ENCODE results near the gene PPP1R13B. TPM values are rescaled to one million over a fixed set of nuclear protein-coding genes. Genes with fewer than 3 reads are reported as not detected.

PPP1R13B gene
- total and polyA plus RNA-seq, 2 experiments from 2014 or later: 2.0 to 8.5 TPM

DNA sequence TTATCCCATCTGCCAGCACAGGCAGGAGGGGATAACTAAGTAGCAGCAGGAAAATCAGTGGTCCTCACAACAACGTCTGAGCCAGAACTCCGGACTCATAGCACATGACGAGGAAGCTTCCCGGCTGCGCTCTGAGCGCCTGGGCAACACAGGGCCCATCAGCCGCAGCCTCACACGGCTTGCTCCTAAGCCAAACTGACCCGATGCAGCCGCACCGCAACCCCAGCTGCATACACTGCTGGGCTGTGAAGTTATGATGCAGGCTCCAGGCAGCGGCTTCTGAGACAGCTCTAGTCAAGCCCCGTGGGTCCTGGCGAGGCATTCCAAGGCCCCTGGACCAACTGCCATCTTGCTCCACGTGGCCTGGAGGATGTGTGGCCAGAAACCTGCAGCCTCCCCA lies 103.7 kb downstream of the PPP1R13B start:
- Mint-ChIP-seq H3K36me3 (ENCODE audit: low read depth) (peaks cover 17% of the 10 kb centered on the region), H3K27me3 (ENCODE audit: insufficient read depth, low read depth, poor library complexity) (peaks cover 11% of the 10 kb centered on the region), H3K4me3 (no peak overlapping the region), H3K4me1 (peaks cover 36% of the 10 kb centered on the region), H3K27ac (no peak overlapping the region), H3K9me3 (no peaks in the 10 kb centered on the region)
- TF ChIP-seq CTCF (conservative IDR thresholded peaks at IDR 0.05; ENCODE audit: low read depth in 2 of 2): no peak
- no peak for TF ChIP-seq CREB1 (CRISPR knock-in tag; IDR thresholded peaks at IDR 0.05; ENCODE audit: low read depth)
- TF ChIP-seq EZH2phosphoT487 (IDR thresholded peaks at IDR 0.05; ENCODE audit: unreplicated experiment): no peak
- TF ChIP-seq, protein P1, sequence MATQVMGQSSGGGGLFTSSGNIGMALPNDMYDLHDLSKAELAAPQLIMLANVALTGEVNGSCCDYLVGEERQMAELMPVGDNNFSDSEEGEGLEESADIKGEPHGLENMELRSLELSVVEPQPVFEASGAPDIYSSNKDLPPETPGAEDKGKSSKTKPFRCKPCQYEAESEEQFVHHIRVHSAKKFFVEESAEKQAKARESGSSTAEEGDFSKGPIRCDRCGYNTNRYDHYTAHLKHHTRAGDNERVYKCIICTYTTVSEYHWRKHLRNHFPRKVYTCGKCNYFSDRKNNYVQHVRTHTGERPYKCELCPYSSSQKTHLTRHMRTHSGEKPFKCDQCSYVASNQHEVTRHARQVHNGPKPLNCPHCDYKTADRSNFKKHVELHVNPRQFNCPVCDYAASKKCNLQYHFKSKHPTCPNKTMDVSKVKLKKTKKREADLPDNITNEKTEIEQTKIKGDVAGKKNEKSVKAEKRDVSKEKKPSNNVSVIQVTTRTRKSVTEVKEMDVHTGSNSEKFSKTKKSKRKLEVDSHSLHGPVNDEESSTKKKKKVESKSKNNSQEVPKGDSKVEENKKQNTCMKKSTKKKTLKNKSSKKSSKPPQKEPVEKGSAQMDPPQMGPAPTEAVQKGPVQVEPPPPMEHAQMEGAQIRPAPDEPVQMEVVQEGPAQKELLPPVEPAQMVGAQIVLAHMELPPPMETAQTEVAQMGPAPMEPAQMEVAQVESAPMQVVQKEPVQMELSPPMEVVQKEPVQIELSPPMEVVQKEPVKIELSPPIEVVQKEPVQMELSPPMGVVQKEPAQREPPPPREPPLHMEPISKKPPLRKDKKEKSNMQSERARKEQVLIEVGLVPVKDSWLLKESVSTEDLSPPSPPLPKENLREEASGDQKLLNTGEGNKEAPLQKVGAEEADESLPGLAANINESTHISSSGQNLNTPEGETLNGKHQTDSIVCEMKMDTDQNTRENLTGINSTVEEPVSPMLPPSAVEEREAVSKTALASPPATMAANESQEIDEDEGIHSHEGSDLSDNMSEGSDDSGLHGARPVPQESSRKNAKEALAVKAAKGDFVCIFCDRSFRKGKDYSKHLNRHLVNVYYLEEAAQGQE (IDR thresholded peaks at IDR 0.05; ENCODE audit: unreplicated experiment): no peak
- TF ChIP-seq POLR2AphosphoS5 (IDR thresholded peaks at IDR 0.05; ENCODE audit: low read depth): no peak
- TF ChIP-seq EZH2 (IDR thresholded peaks at IDR 0.05; ENCODE audit: low read depth, unreplicated experiment): no peak
- TF ChIP-seq ZNF462 (CRISPR knock-in tag; IDR thresholded peaks at IDR 0.05): no peak
- no peak for TF ChIP-seq ETS1 (IDR thresholded peaks at IDR 0.05)
- no peak for TF ChIP-seq ZNF331 (CRISPR knock-in tag; IDR thresholded peaks at IDR 0.05; ENCODE audit: low read depth)
- no peak for TF ChIP-seq ZNF114 (CRISPR knock-in tag; IDR thresholded peaks at IDR 0.05)
- TF ChIP-seq JUNB (IDR thresholded peaks at IDR 0.05; ENCODE audit: unreplicated experiment): no peak
- TF ChIP-seq NANOG (IDR thresholded peaks at IDR 0.05; ENCODE audit: borderline replicate concordance): no peak
- TF ChIP-seq STAT1 (IDR thresholded peaks at IDR 0.05; ENCODE audit: unreplicated experiment): no peak
- Histone ChIP-seq H3K36me3 (ENCODE audit: insufficient read depth) (no peaks in the 10 kb centered on the region), H3K27ac (ENCODE audit: low read depth) (0 out of 2 replicates have a peak overlapping the region, but pooled peaks have one; percentile 45), H4K20me1 (replicated peaks; ENCODE audit: insufficient read depth) (no peaks in the 10 kb centered on the region), H3K79me2 (replicated peaks; ENCODE audit: insufficient read depth) (no peaks in the 10 kb centered on the region), H3K4me2 (no peak overlapping the region), H3K27me3 (ENCODE audit: insufficient read depth) (no peaks in the 10 kb centered on the region), H3K9me2 (ENCODE audit: insufficient read depth) (no peaks in the 10 kb centered on the region), H2AFZ (no peak overlapping the region), H3K4me1 (ENCODE audit: insufficient read depth) (no peaks in the 10 kb centered on the region), H3F3A (replicated peaks; ENCODE audit: low read depth) (no peaks in the 10 kb centered on the region), H3K4me3 (no peak overlapping the region)
- DNase-seq (ENCODE audit: low spot score): no peak
- no peak; the same call in 2 of the 3 replicates for ATAC-seq

All from GM23338 (cell line).